ENCODE data around the gene SDHAF3.

Gene SDHAF3

DNA sequence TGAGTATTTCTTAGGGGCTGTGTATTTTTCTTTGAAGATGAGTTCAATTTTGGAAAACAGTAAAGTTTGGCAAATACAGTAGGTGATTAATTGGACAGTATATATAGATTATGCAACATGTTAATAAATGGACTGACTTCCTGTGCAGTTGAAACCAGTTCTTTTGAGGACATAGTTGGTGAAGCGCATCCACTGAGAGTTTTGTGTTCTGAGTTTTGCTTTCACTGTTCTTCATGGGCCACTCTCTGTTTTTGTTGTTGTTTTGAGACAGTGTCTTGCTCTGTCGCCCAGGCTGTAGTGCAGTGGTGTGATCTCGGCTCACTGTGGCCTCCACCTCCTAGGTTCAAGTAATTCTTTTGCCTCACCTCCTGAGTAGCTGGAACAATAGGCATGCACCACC is 109.0 kb downstream of the SDHAF3 start:
- Histone ChIP-seq H3K4me1 (ENCODE audit: control insufficient read depth, low read depth, low read length) (no peaks in the 10 kb centered on the region), H3K4me3 (ENCODE audit: low read length) (no peak overlapping the region), H3K27me3 (ENCODE audit: control insufficient read depth, insufficient read depth, low read length) (no peaks in the 10 kb centered on the region), H3K9ac (ENCODE audit: low read length) (no peak overlapping the region), H3K9me3 (ENCODE audit: control insufficient read depth, low read depth, low read length) (no peaks in the 10 kb centered on the region), H3K36me3 (ENCODE audit: control insufficient read depth, low read depth, low read length) (no peaks in the 10 kb centered on the region), H3K27ac (ENCODE audit: low read length) (no peak overlapping the region)

Measured in iPS-18a (cell line).